LoVo (cell line): ENCODE data around the gene HSPA12B.

Experiments
- DNase-seq: peaks from one replicate; pipeline ENCODE4 v3.0.0-alpha.2; 2016; ENCODE audit warnings: low spot score

HSPA12B gene

DNA sequence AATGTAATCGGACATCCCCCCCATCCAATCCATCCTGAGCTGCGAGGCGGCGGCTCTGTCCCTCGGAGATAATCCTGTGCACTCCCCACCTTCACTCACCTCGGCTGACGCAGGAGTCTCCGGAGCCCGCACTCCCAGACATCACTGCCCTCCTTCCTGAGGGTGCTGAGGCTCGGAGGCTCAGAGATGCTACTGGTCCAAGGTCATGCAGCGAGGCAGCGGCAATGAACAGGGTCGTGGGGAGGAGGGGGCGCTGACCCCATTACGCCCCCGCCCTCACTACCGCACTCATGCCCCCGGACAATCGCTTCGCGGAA, 34.6 kb downstream of the HSPA12B start:
- no peak for DNase-seq

DNA sequence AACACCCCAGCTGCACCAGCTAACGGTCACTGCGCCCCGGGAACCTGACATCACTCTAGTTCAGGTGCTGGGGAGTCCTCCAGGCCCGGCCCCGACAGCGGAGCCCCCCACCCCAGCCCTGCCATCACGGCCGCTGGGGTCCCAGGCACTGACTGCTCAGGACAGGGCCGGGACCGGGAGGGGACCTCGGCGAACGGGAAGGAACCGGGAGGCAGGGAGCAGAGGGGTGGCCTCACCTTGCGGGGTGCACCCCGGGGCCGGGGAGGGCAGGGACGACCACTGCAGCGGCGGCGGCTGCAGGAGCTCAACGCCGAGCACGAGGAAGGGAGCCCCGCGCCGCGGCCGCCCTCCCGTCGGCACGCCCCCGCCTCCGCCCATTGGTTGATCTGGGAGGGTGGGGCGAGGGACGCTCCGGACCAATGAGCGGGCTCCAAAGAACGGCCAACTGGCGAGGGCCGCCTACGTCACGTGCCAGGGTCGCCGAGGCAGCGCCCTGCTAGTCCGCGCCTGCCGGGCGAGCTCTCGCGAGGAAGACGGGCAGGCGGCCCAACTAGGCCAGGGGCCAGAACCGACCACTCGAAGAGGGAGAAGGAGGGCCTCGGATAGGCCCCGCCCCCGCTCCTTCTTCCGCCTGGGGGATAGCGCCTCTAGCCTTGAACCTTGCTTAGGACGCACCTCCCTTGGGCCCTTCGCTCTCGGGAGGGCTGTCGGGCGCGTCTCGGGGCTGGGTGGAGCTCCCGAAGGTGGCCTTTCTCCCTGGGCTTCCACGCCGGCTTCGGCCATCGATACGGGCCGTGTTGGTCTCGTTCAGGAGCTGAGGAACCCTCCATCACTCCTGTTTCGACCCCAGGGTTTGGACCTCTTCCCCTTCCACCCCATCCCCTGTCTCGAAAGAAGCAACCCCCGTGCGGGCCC, 35.2 kb downstream of the HSPA12B start, which contains the start of gene ADISSP:
Gene ADISSP (minus strand): TSS at position 327 of the 915 bp plus-strand sequence. CDS start 7,653 bp downstream, outside the sequence.
- peak; percentile 99 for DNase-seq

DNA sequence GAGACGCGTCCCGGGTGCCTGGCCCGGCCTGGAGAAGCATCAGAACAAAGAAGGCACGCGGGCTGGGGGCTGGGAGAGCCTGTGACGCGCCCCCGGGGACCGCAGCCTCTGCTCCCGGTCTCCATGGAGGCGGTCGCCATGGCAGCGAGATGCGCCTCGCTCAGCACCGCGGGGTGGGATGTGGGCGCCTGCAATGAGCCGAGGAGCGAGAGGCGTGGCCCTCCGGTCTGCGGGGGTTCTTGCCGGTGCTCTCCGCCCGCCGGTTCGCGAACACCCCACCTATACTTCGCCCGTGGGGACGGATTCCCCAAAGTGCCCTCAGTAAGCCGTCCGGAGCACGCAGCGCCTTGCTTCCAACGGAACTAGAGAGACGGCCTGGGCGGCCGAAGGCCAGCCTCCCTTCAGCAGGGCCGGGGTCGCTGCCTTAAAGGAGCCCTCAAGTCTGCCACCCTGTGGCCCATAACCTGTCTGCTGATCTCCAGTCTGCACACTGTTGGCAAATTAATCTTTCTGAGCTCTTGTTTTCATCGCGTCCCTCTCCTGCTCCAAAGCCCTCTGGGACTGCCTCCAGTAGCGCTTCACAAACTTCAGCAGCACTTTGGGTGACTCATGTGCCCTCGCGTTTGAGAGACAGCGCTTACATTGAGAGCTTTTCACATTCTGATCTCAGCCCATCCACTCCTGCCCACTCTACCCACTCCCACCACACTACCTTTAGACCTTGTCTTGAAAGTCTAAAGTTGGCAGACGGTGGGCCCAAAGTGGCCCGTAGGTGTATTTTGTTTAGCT, 36.1 kb downstream of the HSPA12B start:
- peak; percentile 66 for DNase-seq

DNA sequence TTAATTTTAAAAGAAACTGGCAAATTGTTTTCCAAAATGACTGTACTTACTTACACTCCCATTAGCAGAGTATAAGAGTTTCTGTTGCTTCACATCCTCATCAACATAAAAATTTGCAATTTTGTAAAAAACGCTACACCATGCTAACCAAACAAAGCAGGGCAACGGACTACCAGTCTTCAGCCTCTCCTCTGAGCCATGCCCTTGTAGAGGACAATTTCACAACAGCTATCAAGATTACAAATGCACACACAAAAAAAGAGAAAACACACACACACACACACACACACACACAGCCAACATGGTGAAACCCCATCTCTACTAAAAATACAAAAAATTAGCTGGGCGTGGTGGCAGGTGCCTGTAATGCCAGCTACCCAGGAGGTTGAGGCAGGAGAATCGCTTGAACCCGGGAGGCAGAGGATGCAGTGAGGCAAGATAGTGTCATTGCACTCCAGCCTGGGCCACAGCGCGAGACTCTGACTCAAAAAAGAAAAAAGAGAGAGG, 39.1 kb downstream of the HSPA12B start:
- no peak for DNase-seq

DNA sequence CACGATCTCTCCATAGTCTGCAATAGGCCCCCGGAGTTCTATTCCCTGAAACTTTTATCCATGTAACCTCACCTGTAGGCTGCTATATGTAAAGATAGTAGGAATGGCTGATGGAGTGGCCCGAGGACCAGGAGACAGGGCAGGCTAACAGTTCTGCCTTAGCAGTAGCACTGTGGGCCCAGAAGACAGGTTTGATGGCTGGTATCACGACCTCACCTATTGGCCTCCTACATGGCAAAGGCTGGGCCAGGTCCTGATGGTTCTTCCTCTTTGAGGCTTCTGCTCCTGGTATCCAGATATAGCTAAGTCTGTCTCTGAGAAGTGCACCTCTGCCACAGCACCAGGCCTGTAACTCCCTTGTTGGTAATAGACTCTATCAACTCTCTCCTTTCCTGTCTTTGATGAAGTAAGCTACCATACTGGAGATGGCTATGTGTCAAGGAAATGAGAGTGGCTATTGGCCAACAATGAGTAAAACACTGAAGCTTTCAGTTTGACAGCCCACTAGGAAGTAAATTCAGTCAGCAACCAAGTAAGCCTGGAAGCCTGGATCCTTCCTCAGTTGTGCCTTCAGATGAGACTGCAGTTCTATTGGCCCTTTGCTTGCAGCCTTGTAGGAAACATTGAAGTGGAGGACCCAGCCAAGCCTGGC, 43.1 kb downstream of the HSPA12B start:
- no peak for DNase-seq

DNA sequence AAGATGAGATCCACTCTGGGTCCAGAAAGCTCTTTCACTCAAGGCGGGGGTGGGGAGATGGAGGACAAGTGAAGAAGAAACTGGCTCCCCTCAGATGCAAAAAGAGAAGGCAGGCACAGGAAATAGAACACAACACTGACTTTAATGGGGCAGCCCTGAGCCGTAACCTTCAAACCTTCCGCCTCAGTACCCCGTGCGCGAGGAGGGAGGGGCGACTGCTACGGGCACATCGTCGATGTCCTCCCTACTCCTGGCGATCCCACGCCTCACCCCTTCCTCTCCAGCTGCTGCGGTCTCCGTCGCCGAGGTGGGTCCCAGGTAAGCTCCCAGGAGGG, 44.9 kb downstream of the HSPA12B start:
- DNase-seq = no peak

DNA sequence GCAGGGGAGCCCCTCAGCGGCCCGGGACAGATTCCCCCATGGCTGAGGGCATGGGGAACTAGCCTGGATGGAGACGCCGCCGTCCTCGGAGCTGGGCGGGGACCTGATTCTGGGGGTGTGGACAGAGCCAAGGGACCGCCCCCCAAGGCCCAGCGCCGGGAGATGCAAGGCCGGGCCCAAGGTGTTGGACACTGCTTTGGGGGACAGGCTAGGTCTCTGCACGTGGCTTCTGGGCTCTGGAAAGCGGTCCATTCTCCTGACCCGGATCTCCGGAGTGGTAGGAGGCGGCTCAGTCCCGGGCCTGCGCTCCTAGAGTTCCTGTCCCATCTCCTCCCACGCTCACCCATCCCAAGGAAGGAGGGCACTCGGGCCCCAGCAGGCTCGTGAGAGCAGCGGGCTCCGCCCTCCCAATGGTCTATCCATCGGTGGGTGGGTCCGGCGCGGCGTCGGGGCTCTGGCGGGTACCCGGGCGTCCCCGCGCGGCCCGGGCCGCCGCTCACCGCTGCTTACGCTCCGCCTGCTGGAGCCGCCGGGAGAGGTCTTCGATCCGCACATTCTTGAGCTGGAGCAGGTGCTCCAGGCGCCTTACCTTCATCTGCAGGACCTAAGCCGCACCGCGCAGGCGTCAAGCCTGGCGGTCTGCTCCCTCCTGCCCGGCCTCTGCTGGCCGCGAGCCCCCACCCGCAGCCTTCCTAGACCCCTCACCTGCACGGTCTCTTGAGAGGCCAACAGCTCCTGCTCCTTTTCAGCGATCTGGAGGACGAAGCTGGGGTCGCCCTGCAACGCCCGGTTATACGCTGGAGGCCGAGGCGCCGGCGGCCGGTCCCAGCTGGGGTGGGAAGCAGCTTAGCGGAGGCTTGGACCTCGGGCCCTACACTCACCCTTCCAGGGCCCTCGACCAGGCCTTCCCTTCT, 45.5 kb downstream of the HSPA12B start:
- DNase-seq = no peak

DNA sequence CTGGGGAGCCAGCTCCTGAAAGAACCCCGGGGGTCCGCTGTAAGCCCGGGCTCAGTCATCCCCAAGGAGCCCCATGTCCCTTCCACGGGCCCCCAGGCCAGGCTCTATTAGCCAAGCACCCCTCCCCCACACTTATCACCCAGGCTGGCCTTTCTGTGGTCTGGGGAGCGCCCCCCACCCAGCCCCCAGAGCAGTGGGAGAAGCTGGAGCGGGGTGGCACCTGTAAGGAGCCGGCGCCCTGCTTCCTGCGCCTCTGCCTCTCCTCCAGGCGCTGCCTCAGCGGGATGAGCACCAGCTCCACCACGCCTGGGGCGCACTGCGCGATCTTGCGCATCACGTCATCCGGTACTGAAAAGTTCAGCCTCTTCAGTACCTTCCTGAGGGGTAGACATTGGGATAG, 46.5 kb downstream of the HSPA12B start:
- no peak for DNase-seq

DNA sequence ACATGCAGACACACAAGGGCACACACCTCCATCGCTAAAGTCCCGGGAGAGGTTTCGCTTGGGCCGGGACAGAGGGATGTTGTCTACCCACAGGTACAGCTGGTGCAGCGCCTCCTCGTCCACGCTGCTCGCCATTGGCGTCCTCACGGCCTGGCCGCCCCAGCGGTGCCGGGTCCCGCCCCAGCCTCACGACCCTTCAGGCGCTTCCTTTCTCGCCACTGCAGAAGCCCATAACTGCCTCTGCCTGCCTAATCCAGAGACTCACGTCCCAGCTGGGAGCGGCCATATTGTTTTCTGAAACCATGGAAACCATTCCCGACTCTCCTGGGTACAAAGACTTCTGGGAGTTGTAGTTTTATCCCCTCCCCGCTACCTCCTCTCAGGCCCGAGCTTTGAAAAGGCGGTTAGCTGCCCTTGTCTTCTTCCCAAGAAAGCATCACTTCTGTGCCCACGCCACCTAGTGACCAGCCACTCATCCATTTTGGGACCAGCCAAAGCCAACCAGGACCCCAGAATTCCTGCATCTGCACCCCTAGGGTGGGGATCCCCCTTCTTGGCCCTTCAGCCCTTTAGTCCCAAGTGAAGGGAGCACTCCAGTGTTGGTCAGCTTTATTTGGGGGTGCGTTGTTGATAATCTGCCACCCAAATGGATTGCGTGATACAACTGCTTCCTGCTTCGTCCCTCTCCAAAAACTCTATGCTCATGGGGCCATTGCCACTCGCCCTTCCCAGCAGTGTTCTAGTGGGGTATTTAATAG, 48.8 kb downstream of the HSPA12B start, which contains the start of gene SPEF1:
Gene SPEF1 (minus strand): TSS at position 296 of the 758 bp plus-strand sequence. CDS start 161 bp downstream, at position 135.
- peak; percentile 91 for DNase-seq

DNA sequence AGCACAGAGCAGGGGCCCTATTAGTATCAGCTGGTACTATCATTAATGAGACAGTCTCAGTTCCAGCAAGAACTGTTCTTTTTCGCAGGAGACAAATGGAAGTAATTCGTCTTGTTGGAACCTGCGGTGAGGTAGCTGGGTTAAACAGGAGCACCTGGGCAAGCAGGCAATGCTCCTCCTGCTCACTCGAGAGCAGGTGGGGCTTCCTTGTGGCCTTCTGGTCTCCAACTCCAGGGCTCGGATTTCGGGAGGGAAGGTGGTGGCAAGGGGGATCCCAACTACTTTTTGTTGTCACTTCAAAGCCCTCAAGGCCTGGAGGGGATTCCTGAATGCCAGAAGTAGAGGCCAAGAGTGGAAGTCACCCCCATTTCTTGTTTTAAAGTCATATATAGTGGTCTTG, 50.1 kb downstream of the HSPA12B start:
- no peak for DNase-seq

DNA sequence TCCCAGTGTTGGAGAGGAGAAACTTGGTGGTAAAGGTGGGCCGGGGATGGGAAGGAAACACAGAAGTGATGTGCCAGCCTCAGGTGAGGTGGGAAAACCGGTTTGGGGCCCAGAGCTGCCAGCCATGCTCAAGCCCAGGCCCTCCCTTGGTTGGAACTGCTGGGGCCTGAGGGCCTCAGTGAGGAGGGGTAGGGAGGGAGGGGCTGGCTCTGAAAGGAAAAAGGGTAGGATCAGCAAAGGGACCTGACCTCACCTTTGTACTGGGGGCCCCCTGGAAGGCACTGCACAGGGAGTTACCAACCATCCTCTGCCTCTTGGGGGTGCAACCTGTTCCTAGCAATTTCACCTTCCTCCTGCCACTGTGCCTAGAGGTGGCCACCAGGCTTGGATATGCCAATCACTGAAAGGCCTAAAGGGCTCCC, 50.6 kb downstream of the HSPA12B start:
- no peak for DNase-seq

DNA sequence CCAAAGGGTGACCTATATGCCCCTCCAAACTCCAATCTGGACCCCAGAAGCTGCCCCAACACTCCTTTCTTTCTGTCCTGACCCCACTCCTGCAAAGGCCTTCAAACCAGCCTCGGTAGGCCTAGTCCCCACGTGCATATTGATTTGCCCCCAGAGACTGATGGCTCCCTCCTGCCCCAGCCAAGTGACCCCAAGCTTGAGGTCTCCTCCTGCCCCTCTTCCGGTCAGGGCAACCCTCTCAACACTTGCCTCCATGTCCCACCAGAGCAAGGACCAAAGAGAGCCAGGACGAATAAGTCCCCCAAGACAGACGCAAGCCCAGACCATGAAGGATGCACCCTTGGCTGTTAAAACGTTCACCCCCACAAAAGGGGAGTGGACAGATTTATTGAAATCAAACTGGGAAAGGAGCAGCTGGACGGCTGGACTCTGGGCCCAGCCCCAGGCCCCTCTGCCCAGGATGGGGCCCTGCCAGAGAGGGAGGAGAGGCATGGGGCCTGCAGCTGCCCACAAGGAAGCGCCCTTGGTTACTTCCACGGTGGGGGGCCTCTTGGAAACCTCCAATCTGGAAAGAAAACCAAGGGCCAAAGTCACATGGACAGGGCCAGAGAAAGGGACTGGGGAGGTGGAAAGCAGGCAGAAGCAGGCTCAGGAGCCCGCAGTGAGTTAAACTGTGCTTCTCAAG, 51.2 kb downstream of the HSPA12B start:
- no peak for DNase-seq

DNA sequence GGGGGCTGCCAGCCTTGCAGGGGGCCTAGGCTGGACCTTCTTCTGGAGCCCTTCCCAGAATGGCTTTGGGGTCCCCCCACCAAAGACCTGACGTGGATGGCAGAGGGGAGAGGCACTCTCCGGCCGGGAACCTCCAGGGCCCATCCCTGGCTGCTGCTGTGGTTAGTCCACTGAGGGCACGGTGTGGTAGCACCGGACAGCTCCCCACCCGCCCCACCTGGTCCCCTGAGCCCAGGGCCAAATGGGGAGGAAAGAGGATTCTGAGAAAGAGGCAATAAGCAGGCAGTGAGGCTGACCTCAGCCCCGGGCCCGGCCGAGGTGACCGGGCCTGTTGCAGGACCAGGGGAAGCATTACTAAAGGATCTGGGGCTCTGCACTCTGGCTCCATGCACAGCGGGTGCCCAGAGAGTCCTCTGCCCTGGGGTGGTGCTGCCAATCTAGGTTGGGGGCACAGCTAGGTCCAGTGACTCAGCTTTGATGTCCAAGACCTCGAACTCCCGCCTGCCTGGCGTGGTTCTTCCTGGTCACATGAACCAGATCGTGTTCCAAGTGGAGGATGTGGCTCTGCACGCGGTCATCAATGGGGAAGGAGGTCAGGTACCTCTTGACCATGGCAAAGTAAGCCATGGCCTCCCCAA, 51.9 kb downstream of the HSPA12B start:
- DNase-seq = no peak

DNA sequence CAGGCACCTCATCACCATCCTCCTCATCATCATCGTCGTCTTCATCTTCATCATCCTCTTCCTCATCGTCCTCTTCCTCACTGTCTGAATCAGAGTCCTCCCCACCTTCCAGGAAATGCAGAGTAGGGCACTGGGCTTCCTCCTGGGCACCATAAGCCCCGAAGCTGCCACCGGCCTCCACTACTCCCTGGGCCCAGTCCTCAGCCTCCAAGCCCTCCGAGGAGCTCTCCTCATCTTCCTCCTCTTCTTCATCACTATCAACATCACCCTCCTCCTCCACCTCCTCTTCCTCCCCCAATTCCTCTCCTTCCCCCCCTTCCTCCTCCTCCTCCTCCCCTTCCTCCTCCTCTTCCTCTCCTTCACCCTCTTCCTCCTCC, 52.4 kb downstream of the HSPA12B start:
- no peak for DNase-seq

DNA sequence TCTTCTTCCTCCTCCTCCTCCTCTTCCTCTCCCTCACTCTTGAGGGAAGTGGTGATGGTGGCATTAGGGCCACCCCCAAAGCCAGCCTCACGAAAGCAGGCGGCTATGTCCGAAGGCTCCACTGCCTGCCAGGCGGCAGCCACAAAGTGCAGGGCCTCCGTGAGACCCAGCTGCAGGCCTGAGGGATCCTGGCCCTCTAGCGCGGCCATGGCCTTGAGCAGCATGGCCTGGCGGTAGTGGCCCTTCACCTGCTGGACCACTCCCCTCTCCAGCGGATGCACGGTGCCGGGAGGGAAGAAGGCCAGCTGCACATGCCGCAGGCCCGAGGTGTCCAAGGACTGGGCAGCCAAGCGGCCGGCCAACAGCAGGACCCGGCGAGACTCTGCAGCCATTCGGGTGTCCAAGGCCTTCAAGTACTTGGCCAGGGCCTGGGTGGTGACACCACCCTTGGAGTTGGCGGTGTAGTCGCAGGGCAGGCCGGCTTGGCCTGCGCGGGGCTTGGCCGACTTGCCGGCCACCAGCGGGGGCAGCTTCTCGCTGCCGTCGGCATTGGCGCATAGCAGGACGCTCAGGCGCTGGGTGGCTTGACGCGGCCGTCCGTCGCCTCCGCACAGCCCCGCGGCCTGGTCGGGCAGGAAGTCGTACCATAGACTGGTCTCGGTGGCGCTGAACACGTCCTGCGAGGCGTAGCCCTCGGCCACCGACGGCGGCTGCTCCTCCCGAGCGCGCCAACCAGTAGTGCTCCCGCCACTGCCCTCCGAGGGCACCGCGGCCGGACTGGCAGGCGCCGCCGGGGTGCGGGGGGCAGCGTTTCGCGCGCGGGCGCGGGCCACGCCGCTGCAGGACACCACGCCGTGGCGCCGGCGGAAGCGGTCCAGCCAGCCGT, 53.0 kb downstream of the HSPA12B start:
- no peak for DNase-seq

DNA sequence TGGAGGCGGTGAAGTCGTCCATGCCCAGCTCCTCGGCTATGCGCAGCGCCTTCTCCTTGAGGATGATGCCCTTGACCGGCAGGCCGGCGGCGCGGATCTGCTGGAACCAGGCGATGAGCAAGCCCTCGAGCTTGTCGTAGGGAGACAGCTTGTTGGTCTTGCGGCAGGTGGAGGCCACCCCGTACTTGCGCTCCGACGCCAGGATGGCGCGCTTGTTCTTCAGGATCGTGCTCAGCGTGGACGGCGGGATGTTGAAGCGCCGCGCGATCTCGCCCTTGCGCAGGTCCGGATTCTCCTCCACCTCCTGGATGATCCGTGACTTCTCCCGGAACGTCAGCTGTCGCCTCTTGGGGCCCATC, 53.6 kb downstream of the HSPA12B start:
- peak; percentile 47 for DNase-seq

DNA sequence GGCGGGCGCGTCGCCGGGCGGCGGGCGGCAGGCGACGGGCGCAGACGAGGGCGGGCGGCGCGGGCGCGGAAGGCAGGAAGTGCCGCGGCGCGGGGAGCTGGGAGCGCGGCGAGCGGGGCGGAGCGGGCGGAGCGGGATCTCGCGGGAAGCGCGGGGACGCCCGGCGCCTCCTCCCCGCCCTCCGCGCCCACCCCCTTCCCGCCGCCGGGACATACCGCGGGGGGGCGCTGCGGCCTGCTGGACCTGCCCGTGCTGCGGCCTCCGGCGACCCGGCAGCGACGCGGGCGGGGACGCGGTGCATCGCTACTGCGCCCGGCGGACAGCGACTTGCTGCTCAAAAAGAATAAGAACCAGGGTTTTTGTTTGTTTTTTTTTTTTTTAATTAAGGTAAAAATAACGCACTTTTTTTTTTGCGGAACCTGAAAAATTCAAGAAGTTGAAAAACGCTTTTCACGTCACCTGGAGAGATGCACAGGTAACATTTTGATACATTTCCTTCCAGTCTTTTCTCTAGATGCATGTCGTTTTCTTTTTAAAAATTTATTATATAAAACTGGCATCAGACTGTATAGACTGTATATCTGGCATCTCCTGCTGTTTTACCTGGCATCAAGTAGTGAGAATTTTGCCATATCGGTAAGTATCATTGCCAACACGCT, 54.3 kb downstream of the HSPA12B start, which contains the start of gene CENPB:
Gene CENPB (minus strand): TSS at position 76 of the 659 bp plus-strand sequence. CDS start 257 bp downstream, outside the sequence.
- DNase-seq = peak; percentile 92
